Lower lobe of right lung (tissue), 2 donors: ENCODE data around the gene FBXO5. TPM values are rescaled to one million over a fixed set of nuclear protein-coding genes. Genes with fewer than 3 reads are reported as not detected.
A peak's percentile ranks its signal among the peaks of the same experiment; 100 is the strongest.

ENCODE experiments used
- ATAC-seq, 2 donors: fragments of 200-7000 bp; cut with Tn5 transposase; one replicate each; pipeline ENCODE4 v1.9.1; 2020 to 2022; ENCODE audit warnings: mild to moderate bottlenecking in 2 of 2, moderate library complexity in 2 of 2
- DNase-seq: peaks from one replicate; pipeline ENCODE4 v3.0.0-alpha.2; 2020
- H3K27ac ChIP-seq: fragments of 200-600 bp; one replicate; pipeline ENCODE4 v1.8.0; 2022
- H3K27me3 ChIP-seq: fragments of 200-600 bp; one replicate; pipeline ENCODE4 v1.8.0; 2022; ENCODE audit warnings: low read depth
- H3K36me3 ChIP-seq: fragments of 200-600 bp; one replicate; pipeline ENCODE4 v1.8.0; 2022; ENCODE audit warnings: mild to moderate bottlenecking
- H3K4me1 ChIP-seq: fragments of 200-600 bp; one replicate; pipeline ENCODE4 v1.8.0; 2022
- H3K4me3 ChIP-seq: fragments of 200-600 bp; one replicate; pipeline ENCODE4 v1.8.0; 2022; ENCODE audit warnings: mild to moderate bottlenecking
- H3K9me3 ChIP-seq: fragments of 200-600 bp; one replicate; pipeline ENCODE4 v1.8.0; 2022
- CTCF ChIP-seq: fragments of 200-600 bp; IDR thresholded peaks from one replicate; pipeline ENCODE4 v1.8.0; 2022; ENCODE audit warnings: antibody characterized with exemption, mild to moderate bottlenecking
- intact Hi-C: fragments of 100-400 bp; cut with DNase I; formaldehyde crosslinking; loops from one replicate; pipeline ENCODE4 v1.11.0; 2022
- total RNA-seq: library from RNA; stranded (reverse); fragmentation: NEBNext Ultra II Directional; extraction: Animal tissue kit (Norgen Biotek cat#: 25700); gene quantifications from one replicate; pipeline ENCODE4 v1.2.1, GENCODE V29; 2021
- donor health status: DM: no; HTN: yes; CAD: no; lungs with severe emphysema.

The FBXO5 gene
- total RNA-seq, 1 donor from 2014 or later = 5.1 TPM

GRCh38 chr6:152959333-152959732 is 23.5 kb downstream of the FBXO5 start:
- Histone ChIP-seq H3K27me3 (no peaks in the 10 kb centered on the region), H3K4me3 (no peak overlapping the region), H3K4me1 (no peaks in the 10 kb centered on the region), H3K27ac (no peak overlapping the region), H3K9me3 (no peaks in the 10 kb centered on the region), H3K36me3 (no peaks in the 10 kb centered on the region)
- no peak for TF ChIP-seq CTCF
- no peak for ATAC-seq
- intact Hi-C loops = no loop called here
- no peak for DNase-seq

- H3K27me3 ChIP-seq = no peaks in the 10 kb centered on the region
- no peak for DNase-seq
- no peaks in the 10 kb centered on the region for H3K36me3 ChIP-seq
- H3K27ac ChIP-seq = no peak overlapping the region
- H3K4me3 ChIP-seq = no peak overlapping the region
- H3K4me1 ChIP-seq = no peaks in the 10 kb centered on the region
- no peak for TF ChIP-seq CTCF
- ATAC-seq = no peak
- intact Hi-C loops = no loop called here
- no peaks in the 10 kb centered on the region for H3K9me3 ChIP-seq
Measured at GRCh38 chr6:152957796-152958195, 25.0 kb downstream of the FBXO5 start.

- H3K27me3 ChIP-seq = peaks cover 6% of the 10 kb centered on the region
- H3K27ac ChIP-seq = no peak overlapping the region
- H3K4me3 ChIP-seq = no peak overlapping the region
Measured at GRCh38 chr6:152954443-152954842, 28.4 kb downstream of the FBXO5 start.

GRCh38 chr6:152952866-152953509 is 29.9 kb downstream of the FBXO5 start:
- DNase-seq (no peak), ATAC-seq (no peak)
- Histone ChIP-seq H3K36me3 (no peaks in the 10 kb centered on the region), H3K4me3 (no peak overlapping the region), H3K9me3 (no peaks in the 10 kb centered on the region), H3K4me1 (peaks cover 3% of the 10 kb centered on the region), H3K27me3 (peaks cover 6% of the 10 kb centered on the region), H3K27ac (no peak overlapping the region)
- intact Hi-C loops = no loop called here
- TF ChIP-seq CTCF = peak; percentile 36

More at GRCh38 chr6:152954443-152954842, 28.4 kb downstream of the FBXO5 start:
- no peak for DNase-seq
- Histone ChIP-seq H3K4me1 (no peaks in the 10 kb centered on the region), H3K36me3 (no peaks in the 10 kb centered on the region), H3K9me3 (no peaks in the 10 kb centered on the region)
- no peak for TF ChIP-seq CTCF
- no peak for ATAC-seq
- intact Hi-C loops = no loop called here

- Histone ChIP-seq H3K36me3 (no peaks in the 10 kb centered on the region), H3K4me1 (peaks cover 3% of the 10 kb centered on the region), H3K4me3 (no peak overlapping the region), H3K27me3 (peaks cover 6% of the 10 kb centered on the region), H3K9me3 (no peaks in the 10 kb centered on the region), H3K27ac (no peak overlapping the region)
- DNase-seq (no peak), ATAC-seq (no peak)
- intact Hi-C loops = no loop called here
- no peak for TF ChIP-seq CTCF
Measured at GRCh38 chr6:152952045-152952444, 30.8 kb downstream of the FBXO5 start.
